T-cell (primary cell): ENCODE data around the gene ZBTB14. TPM values are rescaled to one million over a fixed set of nuclear protein-coding genes. Genes with fewer than 3 reads are reported as not detected.

Experiments used
- ATAC-seq, 4 experiments: fragments of 200-7000 bp in 3 of 4; fragments of 150-1000 bp in 1 of 4; cut with Tn5 transposase; replicated peaks in 1 of 4; 1 replicate in 3 of 4; 2 replicates in 1 of 4; pipeline ENCODE4 v1.10.0; 2021; ENCODE audit warnings: moderate library complexity in 3 of 4, mild to moderate bottlenecking in 2 of 4, moderate number of reproducible peaks in 1 of 4
- CTCF ChIA-PET, 2 donors: fragments of 300-600 bp; sonication (Branson Sonifier 250); formaldehyde crosslinking; loops; one replicate each; lab custom pipeline; 2022; ENCODE audit warnings: antibody characterized with exemption in 2 of 2; lab: Charles Lee
- POLR2A ChIA-PET, 2 donors: fragments of 300-600 bp; sonication (Branson Sonifier 250); formaldehyde crosslinking; loops; one replicate each; lab custom pipeline; 2022; ENCODE audit warnings: antibody characterized with exemption in 2 of 2; lab: Charles Lee
- DNase-seq, 35 experiments: peaks; one replicate each; pipeline versions ENCODE4 v3.0.0 to v3.0.0-alpha.2; 2013 to 2023
- H3K27ac ChIP-seq: one replicate; pipeline ENCODE4 v1.5.1; 2013; ENCODE audit warnings: low read length
- H3K27me3 ChIP-seq, 2 experiments: replicated peaks in 1 of 2; 1 replicate in 1 of 2; 2 replicates in 1 of 2; pipeline versions ENCODE4 v1.6.1 to v1.7.0; 2013; ENCODE audit warnings: low read length in 1 of 2, mixed read lengths in 1 of 2; ENCODE audit not compliant: control insufficient read depth in 2 of 2, insufficient read depth in 2 of 2; ENCODE audit errors: extremely low read depth in 1 of 2
- H3K36me3 ChIP-seq, 2 donors: 1 replicate in 1 of 2; 2 replicates in 1 of 2; pipeline versions ENCODE4 v1.6.1 to v1.7.0; 2013; ENCODE audit warnings: low read length in 1 of 2; ENCODE audit not compliant: control insufficient read depth in 2 of 2, insufficient read depth in 1 of 2; ENCODE audit errors: extremely low read depth in 1 of 2
- H3K4me1 ChIP-seq, 2 experiments: 1 replicate in 1 of 2; 2 replicates in 1 of 2; pipeline versions ENCODE4 v1.6.1 to v1.7.0; 2013; ENCODE audit warnings: low read length in 2 of 2, mixed read lengths in 1 of 2; ENCODE audit not compliant: insufficient read depth in 2 of 2, control insufficient read depth in 1 of 2; ENCODE audit errors: extremely low read depth in 1 of 2
- H3K4me3 ChIP-seq, 2 donors: 1 replicate in 1 of 2; 2 replicates in 1 of 2; pipeline versions ENCODE4 v1.5.1 to v1.7.0; 2013; ENCODE audit warnings: mild to moderate bottlenecking in 2 of 2, low read length in 1 of 2, moderate library complexity in 1 of 2; ENCODE audit not compliant: control insufficient read depth in 1 of 2; ENCODE audit errors: extremely low read depth in 1 of 2
- H3K9me3 ChIP-seq: 2 replicates; pipeline ENCODE4 v1.7.0; 2013
- H3K27ac Mint-ChIP-seq, 2 donors: one replicate each; pipeline ENCODE4 v1.8.0; 2020 to 2021; ENCODE audit warnings: mild to moderate bottlenecking in 2 of 2, mixed read lengths in 2 of 2
- H3K27me3 Mint-ChIP-seq, 2 donors: one replicate each; pipeline ENCODE4 v1.8.0; 2021 to 2022; ENCODE audit warnings: mixed read lengths in 2 of 2
- H3K36me3 Mint-ChIP-seq: one replicate; pipeline ENCODE4 v1.8.0; 2021; ENCODE audit warnings: mixed read lengths
- H3K4me1 Mint-ChIP-seq, 3 donors: one replicate each; pipeline ENCODE4 v1.8.0; 2020 to 2022; ENCODE audit warnings: mixed read lengths in 3 of 3, mild to moderate bottlenecking in 1 of 3
- H3K4me3 Mint-ChIP-seq, 3 donors: one replicate each; pipeline ENCODE4 v1.8.0; 2020 to 2022; ENCODE audit warnings: mild to moderate bottlenecking in 3 of 3, mixed read lengths in 3 of 3, moderate library complexity in 3 of 3
- H3K9me3 Mint-ChIP-seq, 3 donors: one replicate each; pipeline ENCODE4 v1.8.0; 2020 to 2022; ENCODE audit warnings: mixed read lengths in 3 of 3
- WGBS: methylation state at CpG from one replicate; pipeline ENCODE4 v1.1.5; 2013; ENCODE audit warnings: missing lambda C conversion rate; ENCODE audit not compliant: insufficient coverage; 5-methylcytosine and 5-hydroxymethylcytosine counted together
- total RNA-seq, 35 experiments: library from RNA in 6 of 35; stranded (reverse) in 6 of 35; fragments of 120-200 nt in 1 of 35; gene quantifications; one replicate each; pipeline versions ENCODE4 v1.2.1 to v1.2.4 and lab custom pipeline; 2013 to 2026

The ZBTB14 gene
- total RNA-seq, 5 donors from 2014 or later (not counting 1 experiment from before 2014, with no cell fraction given): 26.3 to 41.8 (median 37.0) TPM

DNA sequence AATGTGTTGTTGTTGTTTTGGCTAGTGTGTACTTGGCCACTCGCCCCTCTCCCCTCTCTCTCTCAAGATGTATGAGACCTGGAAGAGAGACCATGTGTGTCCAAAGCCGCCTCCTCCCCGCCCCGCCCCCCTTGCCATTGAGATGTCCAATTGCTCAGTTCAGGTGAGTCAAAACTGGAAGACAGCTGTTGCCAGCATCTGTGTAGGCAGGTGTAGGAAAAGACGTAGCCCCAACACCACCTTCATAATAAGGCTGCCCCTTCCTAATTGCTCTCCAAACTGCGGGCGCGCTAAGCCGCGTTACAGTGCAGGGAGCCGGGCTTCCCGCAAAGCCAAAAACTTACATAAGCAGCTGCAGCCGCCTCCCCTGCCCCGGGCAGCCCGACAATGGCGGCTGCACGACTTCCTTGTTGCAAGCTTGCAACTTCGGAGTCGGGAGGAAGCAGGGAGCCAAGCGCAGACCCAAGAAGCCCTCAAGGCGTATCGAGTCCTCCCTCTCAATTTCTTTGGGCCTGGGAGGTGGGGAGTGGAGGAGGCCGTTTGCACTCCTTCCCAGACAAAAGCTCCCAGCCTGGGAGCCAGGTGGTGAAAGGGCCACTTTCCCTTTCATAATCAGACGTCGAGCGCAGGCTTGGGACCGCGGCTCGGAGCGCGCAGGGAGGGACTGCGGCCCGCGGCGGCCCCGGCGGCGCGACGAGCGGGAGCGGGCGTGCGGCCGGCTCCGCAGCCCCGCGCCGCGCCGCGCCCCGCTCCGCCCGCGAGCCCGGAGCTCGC, 882 bp downstream of the ZBTB14 start:
- ATAC-seq (peak; percentile 11 to 29 (median 18)), DNase-seq (peak; percentile 50 to 81 (median 60))
- Histone ChIP-seq H3K4me3 (peak overlapping the region; percentile 65 to 98), H3K36me3 (peaks cover 0 to 21% of the 10 kb centered on the region in 2 donors), H3K27ac (peak overlapping the region; percentile 95), H3K4me1 (peaks cover 20 to 34% of the 10 kb centered on the region in 2 experiments), H3K27me3 (no peaks in the 10 kb centered on the region), H3K9me3 (no peaks in the 10 kb centered on the region)
- POLR2A ChIA-PET: interaction anchor here (0.6 to 4.9 kb wide), 7 partner anchors 19 to 135 kb away, joined by 4 to 64 read pairs (median 7); no protein-coding TSS in a partner anchor
- H3K4me3 Mint-ChIP-seq: peak overlapping the region; percentile 90 to 94 (median 91)
- 0% methylated on average over 50 of the region's 58 CpGs for WGBS
- CTCF ChIA-PET: interaction anchor here (0.5 to 4.7 kb wide), 7 partner anchors 11 to 1701 kb away, joined by 3 to 38 read pairs (median 4); no protein-coding TSS in a partner anchor
- H3K27ac Mint-ChIP-seq: peak overlapping the region; percentile 97 to 98
- peaks cover 44 to 52% (median 45%) of the 10 kb centered on the region in 3 donors for H3K4me1 Mint-ChIP-seq
- H3K9me3 Mint-ChIP-seq: no peaks in the 10 kb centered on the region
- no peaks in the 10 kb centered on the region for H3K27me3 Mint-ChIP-seq
- peaks cover 22% of the 10 kb centered on the region for H3K36me3 Mint-ChIP-seq

DNA sequence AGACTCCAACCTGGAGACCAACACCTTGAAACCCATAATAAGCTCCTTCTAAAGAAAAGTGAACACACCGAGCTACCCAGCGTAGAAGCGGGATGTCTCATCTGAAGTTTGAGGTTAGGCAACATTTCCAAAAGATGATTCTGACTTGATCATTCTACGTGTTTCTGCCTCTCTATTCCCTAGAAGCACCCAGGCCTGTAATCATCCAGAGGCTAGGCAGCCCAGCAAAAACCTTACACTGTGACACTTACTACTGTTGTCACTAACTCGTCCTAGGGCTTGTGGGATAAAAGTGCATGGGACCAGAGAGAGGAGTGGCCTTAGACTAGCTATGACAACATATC, 1.4 kb downstream of the ZBTB14 start:
- peaks cover 20 to 34% of the 10 kb centered on the region in 2 experiments for H3K4me1 ChIP-seq
- peak overlapping the region; percentile 95 for H3K27ac ChIP-seq
- Mint-ChIP-seq H3K4me1 (peaks cover 44 to 52% (median 45%) of the 10 kb centered on the region in 3 donors), H3K27me3 (no peaks in the 10 kb centered on the region), H3K27ac (peak overlapping the region; percentile 97 to 98), H3K36me3 (peaks cover 22% of the 10 kb centered on the region), H3K4me3 (peak overlapping the region; percentile 90 to 94 (median 91)), H3K9me3 (no peaks in the 10 kb centered on the region)
- ATAC-seq (no peak), DNase-seq (peak in 3 of 35 experiments; percentile 1 to 26 (median 2))
- CTCF ChIA-PET: interaction anchor here in 1 of 2 donors (1.0 to 4.7 kb wide), 2 partner anchors 10 to 57 kb away, joined by 3 to 38 read pairs; no protein-coding TSS in a partner anchor
- H3K27me3 ChIP-seq: no peaks in the 10 kb centered on the region
- H3K9me3 ChIP-seq: no peaks in the 10 kb centered on the region
- peaks cover 0 to 21% of the 10 kb centered on the region in 2 donors for H3K36me3 ChIP-seq
- POLR2A ChIA-PET: interaction anchor here (1.1 to 4.9 kb wide), 4 partner anchors 54 to 134 kb away, joined by 5 to 64 read pairs (median 9); no protein-coding TSS in a partner anchor
- H3K4me3 ChIP-seq: peak overlapping the region; percentile 65 to 98
- 0% methylated on average over 1 of the region's 5 CpGs for WGBS

GRCh38 chr18:5288517-5288935, 7.0 kb downstream of the ZBTB14 start:
- Histone ChIP-seq H3K36me3 (peaks cover 0 to 24% of the 10 kb centered on the region in 2 donors), H3K4me1 (peaks cover 10 to 11% of the 10 kb centered on the region in 2 experiments), H3K27ac (no peak overlapping the region), H3K4me3 (no peak overlapping the region), H3K9me3 (no peaks in the 10 kb centered on the region), H3K27me3 (no peaks in the 10 kb centered on the region)
- DNase-seq (no peak), ATAC-seq (no peak)
- Mint-ChIP-seq H3K36me3 (peaks cover 35% of the 10 kb centered on the region), H3K27ac (no peak overlapping the region), H3K27me3 (no peaks in the 10 kb centered on the region), H3K4me1 (peaks cover 46 to 60% (median 54%) of the 10 kb centered on the region in 3 donors), H3K4me3 (no peak overlapping the region), H3K9me3 (no peaks in the 10 kb centered on the region)
- ChIA-PET CTCF (no interaction called here), POLR2A (no interaction called here)
- WGBS: 100% methylated on average over 1 of the region's 2 CpGs

DNA sequence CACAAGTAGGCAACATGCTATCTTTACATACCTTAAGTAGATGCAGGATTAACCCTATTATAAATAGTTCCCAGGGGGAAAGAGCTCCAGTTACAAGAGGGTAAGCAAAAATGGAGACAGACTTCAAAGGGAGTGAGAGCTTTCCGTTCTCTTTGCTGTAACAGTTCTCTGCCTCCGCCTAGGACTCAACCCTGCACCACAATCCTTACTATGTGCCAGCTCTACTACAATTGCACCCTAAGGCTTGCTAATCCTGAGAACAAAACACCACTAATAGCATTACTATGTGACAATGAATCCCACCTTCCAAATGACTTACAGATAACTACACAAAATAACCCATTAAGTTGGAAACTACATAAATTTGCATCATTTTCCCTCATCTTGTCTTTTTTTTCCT, 7.7 kb downstream of the ZBTB14 start:
- ChIA-PET POLR2A (no interaction called here), CTCF (no interaction called here)
- H3K4me1 ChIP-seq: peaks cover 6 to 8% of the 10 kb centered on the region in 2 experiments
- Mint-ChIP-seq H3K4me3 (no peak overlapping the region), H3K27me3 (no peaks in the 10 kb centered on the region), H3K9me3 (no peaks in the 10 kb centered on the region), H3K4me1 (peaks cover 43 to 59% (median 54%) of the 10 kb centered on the region in 3 donors), H3K27ac (peak overlapping the region in 1 of 2 donors; percentile 31), H3K36me3 (peaks cover 35% of the 10 kb centered on the region)
- ATAC-seq (no peak), DNase-seq (no peak)
- 100% methylated on average over 1 of the region's 2 CpGs for WGBS
- no peak overlapping the region for H3K27ac ChIP-seq
- no peaks in the 10 kb centered on the region for H3K27me3 ChIP-seq
- H3K4me3 ChIP-seq: no peak overlapping the region
- H3K9me3 ChIP-seq: no peaks in the 10 kb centered on the region
- peaks cover 0 to 24% of the 10 kb centered on the region in 2 donors for H3K36me3 ChIP-seq

GRCh38 chr18:5286525-5286924, 9.0 kb downstream of the ZBTB14 start:
- no peak for DNase-seq
- Histone ChIP-seq H3K4me3 (no peak overlapping the region), H3K9me3 (no peaks in the 10 kb centered on the region), H3K36me3 (peaks cover 0 to 20% of the 10 kb centered on the region in 2 donors), H3K4me1 (peaks cover 4 to 10% of the 10 kb centered on the region in 2 experiments), H3K27ac (no peak overlapping the region), H3K27me3 (no peaks in the 10 kb centered on the region)
- ChIA-PET CTCF (no interaction called here), POLR2A (no interaction called here)
- peaks cover 27% of the 10 kb centered on the region for H3K36me3 Mint-ChIP-seq
- no peak overlapping the region for H3K4me3 Mint-ChIP-seq
- no peaks in the 10 kb centered on the region for H3K27me3 Mint-ChIP-seq
- H3K9me3 Mint-ChIP-seq: no peaks in the 10 kb centered on the region
- ATAC-seq: no peak
- peaks cover 38 to 52% (median 50%) of the 10 kb centered on the region in 3 donors for H3K4me1 Mint-ChIP-seq
- no peak overlapping the region for H3K27ac Mint-ChIP-seq

DNA sequence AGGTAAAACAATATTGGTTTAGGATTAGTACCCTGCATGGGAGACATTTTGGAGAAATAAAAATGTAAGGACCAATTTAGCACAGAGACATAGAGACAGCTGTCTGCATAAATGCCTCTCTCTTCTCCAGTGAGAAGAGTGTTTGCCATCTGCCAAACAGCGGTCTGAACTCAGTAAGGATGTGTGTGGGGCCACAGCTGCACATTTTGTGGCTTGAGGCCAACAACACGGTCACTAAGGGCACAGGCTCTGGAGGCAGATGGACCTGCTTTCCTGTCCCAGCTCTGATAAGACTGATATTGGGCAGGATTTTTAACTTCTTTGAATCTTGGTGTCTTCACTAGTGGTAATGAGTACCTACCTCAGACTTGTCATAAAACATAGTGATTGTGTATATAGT, 10.2 kb downstream of the ZBTB14 start:
- Mint-ChIP-seq H3K27ac (no peak overlapping the region), H3K9me3 (peaks cover 0 to 5% (median 5%) of the 10 kb centered on the region in 3 donors), H3K27me3 (no peaks in the 10 kb centered on the region), H3K4me3 (no peak overlapping the region), H3K36me3 (peaks cover 19% of the 10 kb centered on the region), H3K4me1 (peaks cover 32 to 45% (median 40%) of the 10 kb centered on the region in 3 donors)
- Histone ChIP-seq H3K4me3 (no peak overlapping the region), H3K4me1 (peaks cover 4% of the 10 kb centered on the region in 2 experiments), H3K27ac (no peak overlapping the region), H3K27me3 (no peaks in the 10 kb centered on the region), H3K36me3 (peaks cover 0 to 8% of the 10 kb centered on the region in 2 donors), H3K9me3 (no peaks in the 10 kb centered on the region)
- 100% methylated on average over 1 of the region's 2 CpGs for WGBS
- ATAC-seq: no peak
- ChIA-PET CTCF (no interaction called here), POLR2A (no interaction called here)
- DNase-seq: no peak
